DMS114 treated with DMSO at 0.1 percent for 48 hours (cell line): ENCODE measurements around the gene EFNA1.

ENCODE experiments used
- DNase-seq: peaks from one replicate; lab custom pipeline; 2025; ENCODE audit not compliant: unreplicated experiment; lab: John Stamatoyannopoulos, UW

Gene EFNA1

GRCh38 chr1:155127105-155127966, at the start of gene EFNA1:
TSS of gene EFNA1 (plus strand) at chr1:155127876. CDS start at chr1:155127978, 102 bp downstream.
- DNase-seq: peak; percentile 39

GRCh38 chr1:155078469-155079209, 49.0 kb upstream of the EFNA1 start, which contains the start of gene EFNA3:
TSS of gene EFNA3 (plus strand) at chr1:155078837. CDS start at chr1:155078942, 105 bp downstream.
- DNase-seq: peak; percentile 58

- no peak for DNase-seq
These were observed 48.5 kb upstream of the EFNA1 start for GRCh38 chr1:155079210-155079486.

GRCh38 chr1:155079487-155080311, 48.0 kb upstream of the EFNA1 start:
- no peak for DNase-seq

- no peak for DNase-seq
These were observed 47.1 kb upstream of the EFNA1 start for GRCh38 chr1:155080312-155081228.

- no peak for DNase-seq
These were observed 46.0 kb upstream of the EFNA1 start for GRCh38 chr1:155081472-155082300.

- DNase-seq: no peak
These were observed 45.2 kb upstream of the EFNA1 start for GRCh38 chr1:155082301-155083051.

GRCh38 chr1:155083052-155083541, 44.6 kb upstream of the EFNA1 start:
- DNase-seq: no peak

- peak; percentile 44 for DNase-seq
These were observed 43.6 kb upstream of the EFNA1 start for GRCh38 chr1:155083865-155084721.

GRCh38 chr1:155084722-155085503, 42.8 kb upstream of the EFNA1 start:
- DNase-seq: peak; percentile 99

GRCh38 chr1:155085504-155086127, 42.1 kb upstream of the EFNA1 start:
- peak; percentile 68 for DNase-seq

GRCh38 chr1:155086128-155086741, 41.4 kb upstream of the EFNA1 start:
- peak; percentile 55 for DNase-seq

- no peak for DNase-seq
These were observed 40.7 kb upstream of the EFNA1 start for GRCh38 chr1:155086856-155087535.

GRCh38 chr1:155091071-155092051, 36.3 kb upstream of the EFNA1 start:
- DNase-seq: peak; percentile 64
